PC-3 (cell line): ENCODE results near the gene AGRP. TPM values are rescaled to one million over a fixed set of nuclear protein-coding genes. Genes with fewer than 3 reads are reported as not detected.
A peak's percentile ranks its signal among the peaks of the same experiment; 100 is the strongest.

Experiments used
- ATAC-seq: fragments of 200-7000 bp; cut with Tn5 transposase; 2 replicates; pipeline ENCODE4 v1.9.1; 2020; ENCODE audit warnings: mild to moderate bottlenecking, moderate library complexity
- BruUV-seq: library from RNA; stranded (reverse); fragments of 400-500 nt; replicated peaks from 2 replicates; lab custom pipeline; 2021; lab: Mats Ljungman, UMichigan
- CTCF ChIA-PET: fragments of 300-600 bp; sonication (Branson Sonifier 250); formaldehyde crosslinking; loops from one replicate; lab custom pipeline; 2022; ENCODE audit warnings: antibody characterized with exemption; lab: Charles Lee
- POLR2A ChIA-PET: fragments of 300-600 bp; sonication (Branson Sonifier 250); formaldehyde crosslinking; loops from one replicate; lab custom pipeline; 2022; ENCODE audit warnings: antibody characterized with exemption; ENCODE audit not compliant: unreplicated experiment; lab: Charles Lee
- DNase-seq: peaks from one replicate; pipeline ENCODE4 v3.0.0-alpha.2; 2015
- H2AFZ ChIP-seq: fragments of 300-600 bp; sonication (generic); 2 replicates; pipeline ENCODE4 v1.6.0; 2016; ENCODE audit warnings: antibody characterized with exemption, low read length
- H3F3A ChIP-seq: fragments of 300-600 bp; sonication (generic); one replicate; pipeline ENCODE4 v1.6.0; 2017; ENCODE audit warnings: antibody characterized with exemption, low read length, control low read depth, mild to moderate bottlenecking; ENCODE audit not compliant: unreplicated experiment
- H3K27ac ChIP-seq: fragments of 300-600 bp; sonication (generic); 2 replicates; pipeline ENCODE4 v1.5.1; 2016; ENCODE audit warnings: mild to moderate bottlenecking, low read length
- H3K27me3 ChIP-seq: fragments of 300-600 bp; sonication (generic); 2 replicates; pipeline ENCODE4 v1.6.1; 2016; ENCODE audit warnings: low read length, mixed read lengths
- H3K36me3 ChIP-seq: fragments of 300-600 bp; sonication (generic); 2 replicates; pipeline ENCODE4 v1.6.1; 2016; ENCODE audit warnings: low read depth, mixed run types, low read length, mixed read lengths
- H3K4me1 ChIP-seq: fragments of 300-600 bp; sonication (generic); 2 replicates; pipeline ENCODE4 v1.5.1; 2016; ENCODE audit warnings: low read length; ENCODE audit not compliant: insufficient read depth
- H3K4me2 ChIP-seq: fragments of 300-600 bp; sonication (generic); 2 replicates; pipeline ENCODE4 v1.6.0; 2016; ENCODE audit warnings: low read length
- H3K4me3 ChIP-seq: fragments of 300-600 bp; sonication (generic); 2 replicates; pipeline ENCODE4 v1.5.1; 2016; ENCODE audit warnings: mild to moderate bottlenecking, low read length, mixed read lengths
- H3K79me2 ChIP-seq: fragments of 300-600 bp; sonication (generic); 2 replicates; pipeline ENCODE4 v1.6.1; 2017; ENCODE audit warnings: low read length, mixed read lengths
- H3K9ac ChIP-seq: fragments of 300-600 bp; sonication (generic); 2 replicates; pipeline ENCODE4 v1.6.0; 2016; ENCODE audit warnings: mild to moderate bottlenecking, low read length
- H3K9me2 ChIP-seq: fragments of 300-600 bp; sonication (generic); replicated peaks from 2 replicates; pipeline ENCODE4 v1.6.1; 2016; ENCODE audit warnings: mixed run types, low read length, mixed read lengths
- H3K9me3 ChIP-seq: fragments of 300-600 bp; sonication (generic); 2 replicates; pipeline ENCODE4 v1.6.1; 2016; ENCODE audit warnings: low read length, mixed read lengths
- H4K20me1 ChIP-seq: fragments of 300-600 bp; sonication (generic); 2 replicates; pipeline ENCODE4 v1.6.1; 2016; ENCODE audit warnings: low read length, mixed read lengths
- EZH2 ChIP-seq: fragments of 300-600 bp; sonication (generic); IDR thresholded peaks from one replicate; pipeline ENCODE4 v1.6.1; 2017; ENCODE audit warnings: antibody characterized with exemption, mild to moderate bottlenecking, low read length; ENCODE audit not compliant: unreplicated experiment
- EZH2phosphoT487 ChIP-seq: fragments of 300-600 bp; sonication (generic); IDR thresholded peaks from 2 replicates; pipeline ENCODE4 v1.6.1; 2018; ENCODE audit warnings: mild to moderate bottlenecking, antibody characterized with exemption, low read length, borderline replicate concordance
- intact Hi-C: fragments of 100-400 bp; cut with micrococcal nuclease; formaldehyde crosslinking; loops from 2 replicates; pipeline ENCODE4 v1.9.0; 2023
- total RNA-seq: library from RNA; depleted of rRNA; stranded (reverse); fragments of >200 nt; gene quantifications from 2 replicates; pipeline ENCODE4 v1.2.3, GENCODE V29; 2014
- TF ChIP-seq, protein P1 (sequence below): fragments of 300-600 bp; sonication (generic); conservative IDR thresholded peaks from 2 replicates; pipeline ENCODE4 v1.5.1; 2017; ENCODE audit warnings: antibody characterized with exemption, low read depth, mild to moderate bottlenecking, low read length

Gene AGRP
- total RNA-seq, 1 experiment from 2014 or later: not detected

DNA sequence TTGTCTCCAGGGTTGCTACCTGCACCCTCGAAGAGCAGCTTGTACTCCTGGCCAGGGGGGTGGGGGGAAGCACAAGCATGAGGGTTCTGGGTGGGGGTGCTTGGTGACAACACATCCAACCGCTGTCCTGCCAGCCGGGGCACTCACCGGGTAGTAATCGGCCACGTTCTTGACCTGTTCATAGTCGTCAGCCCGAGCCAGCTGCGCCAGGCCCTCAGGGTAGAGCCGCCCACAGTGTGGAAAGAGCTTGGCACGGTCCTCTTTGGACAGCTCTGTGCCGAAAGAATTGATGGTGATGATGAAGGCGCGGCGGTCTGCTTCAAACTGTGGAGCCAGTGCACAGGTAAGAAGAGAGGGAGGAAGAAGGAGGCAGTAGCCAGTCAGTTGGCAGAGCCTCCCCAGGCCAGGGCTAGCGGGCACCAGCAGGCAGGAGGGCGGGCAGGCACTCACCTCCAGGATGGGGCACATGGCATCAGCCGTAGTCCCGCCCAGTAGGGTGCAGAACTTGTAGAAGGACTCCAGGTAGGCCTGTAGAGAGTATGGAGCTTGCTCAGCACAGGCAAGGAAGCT, 44.4 kb downstream of the AGRP start:
- Histone ChIP-seq H4K20me1 (no peaks in the 10 kb centered on the region), H3K4me2 (no peak overlapping the region), H3K27ac (no peak overlapping the region), H3K36me3 (no peaks in the 10 kb centered on the region), H3K9me2 (no peaks in the 10 kb centered on the region), H3K9me3 (no peaks in the 10 kb centered on the region), H3K79me2 (no peaks in the 10 kb centered on the region), H2AFZ (no peak overlapping the region), H3K4me1 (no peaks in the 10 kb centered on the region), H3F3A (no peaks in the 10 kb centered on the region), H3K9ac (no peak overlapping the region), H3K4me3 (no peak overlapping the region), H3K27me3 (no peaks in the 10 kb centered on the region)
- ChIA-PET POLR2A (no interaction called here), CTCF (no interaction called here)
- DNase-seq (no peak), ATAC-seq (no peak)
- intact Hi-C loops: no loop called here
- TF ChIP-seq EZH2: no peak
- no TSS peak for BruUV-seq

DNA sequence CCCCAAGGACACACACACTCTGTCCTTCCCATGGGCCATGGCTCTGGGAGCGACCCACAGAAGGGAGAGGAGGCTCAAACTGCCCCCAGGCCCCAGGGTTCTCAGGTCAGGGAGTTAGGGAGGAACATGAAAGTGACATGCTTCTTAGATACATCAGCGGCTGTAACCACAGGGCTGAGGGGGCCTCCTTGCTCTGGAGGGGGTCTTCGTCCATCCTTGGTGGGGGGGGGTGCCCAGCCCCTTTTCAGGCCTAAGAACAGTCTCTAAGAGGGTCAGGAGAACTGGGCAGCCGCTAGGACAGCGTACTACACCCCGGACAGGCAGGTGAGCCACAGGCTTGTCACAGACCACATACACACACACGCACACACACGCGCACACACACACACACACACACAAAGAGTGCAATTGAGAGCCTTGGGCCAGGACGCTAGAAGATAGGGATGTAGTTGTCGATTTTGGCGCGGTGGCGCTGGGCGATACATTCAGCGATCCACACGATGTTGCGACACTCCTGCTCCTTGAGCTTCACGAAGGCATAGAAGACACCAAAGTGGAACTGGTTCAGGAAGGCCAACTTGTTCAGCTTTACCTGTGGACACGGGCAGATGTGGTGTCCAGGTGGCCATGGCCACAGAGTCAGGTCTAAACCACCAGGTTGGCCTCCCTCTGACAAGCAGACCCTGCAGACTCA, 45.1 kb downstream of the AGRP start:
- no peak for ATAC-seq
- TF ChIP-seq EZH2: no peak
- no peak for TF ChIP-seq EZH2phosphoT487
- TF ChIP-seq, protein P1, sequence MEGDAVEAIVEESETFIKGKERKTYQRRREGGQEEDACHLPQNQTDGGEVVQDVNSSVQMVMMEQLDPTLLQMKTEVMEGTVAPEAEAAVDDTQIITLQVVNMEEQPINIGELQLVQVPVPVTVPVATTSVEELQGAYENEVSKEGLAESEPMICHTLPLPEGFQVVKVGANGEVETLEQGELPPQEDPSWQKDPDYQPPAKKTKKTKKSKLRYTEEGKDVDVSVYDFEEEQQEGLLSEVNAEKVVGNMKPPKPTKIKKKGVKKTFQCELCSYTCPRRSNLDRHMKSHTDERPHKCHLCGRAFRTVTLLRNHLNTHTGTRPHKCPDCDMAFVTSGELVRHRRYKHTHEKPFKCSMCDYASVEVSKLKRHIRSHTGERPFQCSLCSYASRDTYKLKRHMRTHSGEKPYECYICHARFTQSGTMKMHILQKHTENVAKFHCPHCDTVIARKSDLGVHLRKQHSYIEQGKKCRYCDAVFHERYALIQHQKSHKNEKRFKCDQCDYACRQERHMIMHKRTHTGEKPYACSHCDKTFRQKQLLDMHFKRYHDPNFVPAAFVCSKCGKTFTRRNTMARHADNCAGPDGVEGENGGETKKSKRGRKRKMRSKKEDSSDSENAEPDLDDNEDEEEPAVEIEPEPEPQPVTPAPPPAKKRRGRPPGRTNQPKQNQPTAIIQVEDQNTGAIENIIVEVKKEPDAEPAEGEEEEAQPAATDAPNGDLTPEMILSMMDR: no peak

DNA sequence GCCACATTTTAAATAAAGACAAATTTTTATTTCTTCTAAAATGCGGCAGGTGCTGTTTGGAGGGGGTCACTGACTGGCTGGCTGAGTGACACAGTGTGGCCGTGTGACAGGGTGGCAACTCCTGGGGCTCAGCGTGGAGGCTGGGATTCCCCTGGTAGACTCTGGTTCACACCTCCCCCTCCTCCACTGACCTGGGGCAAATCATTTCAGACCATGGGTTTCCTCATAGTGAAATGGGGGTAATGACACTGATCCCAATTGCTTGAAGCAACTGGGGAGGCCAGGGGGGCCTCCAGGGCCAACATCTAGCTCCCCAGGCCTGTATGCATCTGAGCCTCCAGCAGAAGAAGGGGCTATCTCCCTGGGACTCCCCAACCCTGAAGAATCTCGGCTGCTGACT, 45.8 kb downstream of the AGRP start:
- DNase-seq (no peak), ATAC-seq (no peak)
- intact Hi-C loops: no loop called here
- Histone ChIP-seq H3K9ac (no peak overlapping the region), H3K27ac (no peak overlapping the region), H3K4me1 (no peaks in the 10 kb centered on the region), H3F3A (no peaks in the 10 kb centered on the region), H4K20me1 (no peaks in the 10 kb centered on the region), H3K9me3 (no peaks in the 10 kb centered on the region), H3K79me2 (no peaks in the 10 kb centered on the region), H3K4me2 (no peak overlapping the region), H3K27me3 (no peaks in the 10 kb centered on the region), H3K9me2 (no peaks in the 10 kb centered on the region), H2AFZ (no peak overlapping the region), H3K36me3 (no peaks in the 10 kb centered on the region), H3K4me3 (no peak overlapping the region)
- no TSS peak for BruUV-seq
- TF ChIP-seq, protein P1: no peak
- TF ChIP-seq EZH2: no peak
- POLR2A ChIA-PET: no interaction called here
- CTCF ChIA-PET: no interaction called here

More for the DNA sequence above, 45.1 kb downstream of the AGRP start:
- H3K36me3 ChIP-seq: no peaks in the 10 kb centered on the region
- H3K27ac ChIP-seq: no peak overlapping the region
- no peaks in the 10 kb centered on the region for H4K20me1 ChIP-seq
- no peaks in the 10 kb centered on the region for H3K9me3 ChIP-seq
- no peaks in the 10 kb centered on the region for H3K27me3 ChIP-seq
- ChIA-PET CTCF (no interaction called here), POLR2A (no interaction called here)
- no peak for DNase-seq
- H2AFZ ChIP-seq: no peak overlapping the region
- intact Hi-C loops: no loop called here
- H3K4me3 ChIP-seq: no peak overlapping the region
- no peaks in the 10 kb centered on the region for H3K79me2 ChIP-seq
- no peak overlapping the region for H3K4me2 ChIP-seq
- BruUV-seq: TSS peak; percentile 66
- H3K4me1 ChIP-seq: no peaks in the 10 kb centered on the region
- H3F3A ChIP-seq: no peaks in the 10 kb centered on the region
- H3K9ac ChIP-seq: no peak overlapping the region
- no peaks in the 10 kb centered on the region for H3K9me2 ChIP-seq
